Astrocyte (in vitro differentiated cells and primary cell): ENCODE results near the gene ETFB.

ENCODE experiments used
- CTCF ChIP-seq: IDR thresholded peaks from 2 replicates; pipeline ENCODE4 v1.5.1; 2011; ENCODE audit warnings: low read depth, mild to moderate bottlenecking, inconsistent platforms, low read length, moderate library complexity; ENCODE audit not compliant: insufficient read depth
- EZH2 ChIP-seq: IDR thresholded peaks from 2 replicates; pipeline ENCODE4 v1.6.1; 2012; ENCODE audit warnings: mild to moderate bottlenecking, low read length, inconsistent platforms; ENCODE audit not compliant: insufficient read depth

- TF ChIP-seq CTCF, result no peak
- TF ChIP-seq EZH2, result no peak
Measured at GRCh38 chr19:51361239-51361638, 4.9 kb downstream of the ETFB start.
